Omental fat pad (tissue), 4 donors: Measurements from ENCODE around the gene CSMD2. TPM values are rescaled to one million over a fixed set of nuclear protein-coding genes. Genes with fewer than 3 reads are reported as not detected.

ENCODE experiments used
- ATAC-seq: fragments of 150-250 bp; one replicate; pipeline ENCODE4 v1.9.1; 2016; ENCODE audit warnings: mild to moderate bottlenecking, moderate library complexity; ENCODE audit not compliant: low FRiP score
- DNase-seq: peaks from one replicate; pipeline ENCODE4 v3.0.0-alpha.2; 2019; ENCODE audit warnings: low spot score
- CTCF ChIP-seq, 3 donors: fragments of 450-650 bp; IDR thresholded peaks; one replicate each; pipeline ENCODE4 v1.5.1; 2016 to 2017; ENCODE audit warnings: antibody characterized with exemption in 3 of 3, mild to moderate bottlenecking in 3 of 3, moderate library complexity in 2 of 3
- total RNA-seq, 4 donors: library from RNA; depleted of rRNA; stranded (reverse); fragments of >200 nt; gene quantifications; one replicate each; pipeline ENCODE4 v1.1.0, GENCODE V29; 2016

Gene CSMD2
- total RNA-seq, 4 donors from 2014 or later = 0.19 to 3.8 (median 0.60) TPM; not detected in 1

GRCh38 chr1:33667386-33668282, 497.4 kb downstream of the CSMD2 start:
- no peak for TF ChIP-seq CTCF (IDR thresholded peaks at IDR 0.05)
- DNase-seq (no peak), ATAC-seq (no peak)

GRCh38 chr1:33666616-33667015, 498.4 kb downstream of the CSMD2 start:
- TF ChIP-seq CTCF (IDR thresholded peaks at IDR 0.05) = no peak
- ATAC-seq (no peak), DNase-seq (no peak)

- ATAC-seq (no peak), DNase-seq (no peak)
- TF ChIP-seq CTCF (IDR thresholded peaks at IDR 0.05) = no peak
Observed at GRCh38 chr1:33661811-33662454, 503.1 kb downstream of the CSMD2 start.

- no peak for TF ChIP-seq CTCF (IDR thresholded peaks at IDR 0.05)
- no peak for ATAC-seq
- DNase-seq = no peak
Observed at GRCh38 chr1:33660956-33661355, 504.1 kb downstream of the CSMD2 start.

GRCh38 chr1:33660244-33660643, 504.8 kb downstream of the CSMD2 start:
- DNase-seq = no peak
- no peak for TF ChIP-seq CTCF (IDR thresholded peaks at IDR 0.05)
- ATAC-seq = no peak

GRCh38 chr1:33659641-33660040, 505.4 kb downstream of the CSMD2 start:
- no peak for DNase-seq
- no peak for TF ChIP-seq CTCF (IDR thresholded peaks at IDR 0.05)
- ATAC-seq = no peak
